ENCODE measurements around the gene MYO7B. TPM values are rescaled to one million over a fixed set of nuclear protein-coding genes. Genes with fewer than 3 reads are reported as not detected.

The MYO7B gene
- total and polyA plus RNA-seq, 2 donors (not counting 1 experiment from before 2014, with no cell fraction given), result 5.0 to 68.2 TPM

DNA sequence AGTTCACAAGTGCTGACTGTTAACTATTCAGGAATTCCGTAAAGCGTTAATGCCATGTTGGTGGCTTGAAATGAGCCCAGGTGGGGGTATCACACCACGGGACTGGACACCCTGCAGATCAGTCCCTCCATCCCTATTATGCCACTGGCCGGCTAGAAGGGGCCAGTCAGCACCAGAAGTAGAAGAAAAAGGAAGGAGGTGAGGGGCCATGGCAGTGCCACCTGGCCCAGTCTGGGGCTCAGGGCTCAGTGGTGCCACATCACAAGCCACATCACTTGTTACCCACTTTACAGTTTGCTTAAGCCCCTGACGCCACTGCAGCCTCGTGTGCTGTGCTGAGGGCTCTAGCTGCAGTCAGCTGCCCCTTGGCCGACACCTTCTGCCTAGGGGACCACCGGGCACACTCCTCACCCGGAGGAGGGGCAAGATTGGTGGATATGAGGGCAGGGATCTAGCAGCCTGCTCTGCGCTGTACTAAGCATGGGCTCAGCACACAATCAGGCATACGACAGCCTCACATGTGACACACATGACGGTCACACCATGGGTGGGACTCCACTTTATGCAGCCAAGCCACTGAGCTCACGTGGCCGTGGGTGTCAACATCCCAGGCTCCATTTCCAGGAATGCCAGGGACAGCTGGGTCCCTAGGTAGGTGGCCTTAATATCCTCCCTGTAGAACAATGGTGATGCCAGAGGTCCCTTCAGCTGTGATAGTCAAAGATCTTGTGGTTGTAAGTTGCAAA, 136.2 kb downstream of the MYO7B start:
- POLR2A ChIA-PET, result no interaction called here

More for the DNA sequence above, 136.2 kb downstream of the MYO7B start:
- Histone ChIP-seq H3K4me2 (replicated peaks; ENCODE audit: low read depth, low read length, poor library complexity, severe bottlenecking) (no peak overlapping the region), H3K4me1 (ENCODE audit: control insufficient read depth in 2 of 2, insufficient read depth in 2 of 2, low read length in 2 of 2) (peaks cover 12 to 14% of the 10 kb centered on the region in 2 donors), H2AFZ (ENCODE audit: insufficient read depth, low read depth, low read length, poor library complexity, severe bottlenecking) (no peak overlapping the region), H3K9me3 (ENCODE audit: control extremely low read depth in 1 of 3, control insufficient read depth in 2 of 3, insufficient read depth in 1 of 3, low read length in 2 of 3) (peaks cover 0 to 3% (median 1%) of the 10 kb centered on the region in 3 donors), H3K4me3 (ENCODE audit: control extremely low read depth in 1 of 5, extremely low read depth in 1 of 5, insufficient read depth in 1 of 5, low read depth in 2 of 5, low read length in 4 of 5) (no peak overlapping the region), H3K9ac (ENCODE audit: low read length) (no peak overlapping the region), H3K79me2 (ENCODE audit: control insufficient read depth, insufficient read depth, low read length) (no peaks in the 10 kb centered on the region), H3K27me3 (replicated peaks in 1 of 4; ENCODE audit: control extremely low read depth in 1 of 4, control insufficient read depth in 3 of 4, insufficient read depth in 4 of 4, low read length in 3 of 4) (peaks cover 0 to 36% (median 23%) of the 10 kb centered on the region in 4 experiments), H3K27ac (ENCODE audit: low read length in 2 of 2) (no peak overlapping the region), H3K36me3 (replicated peaks in 1 of 2; ENCODE audit: control extremely low read depth in 1 of 2, control insufficient read depth in 1 of 2, extremely low read depth in 1 of 2, insufficient read depth in 2 of 2, low read length in 1 of 2) (no peaks in the 10 kb centered on the region), H4K20me1 (ENCODE audit: control insufficient read depth, insufficient read depth, low read length, poor library complexity, severe bottlenecking) (no peaks in the 10 kb centered on the region)
- H3K27ac Mint-ChIP-seq, result no peak overlapping the region
- H3K9me3 Mint-ChIP-seq (ENCODE audit: insufficient read depth), result no peaks in the 10 kb centered on the region
- intact Hi-C loops (cut with micrococcal nuclease), result no loop called here
- TF ChIP-seq EZH2 (IDR thresholded peaks at IDR 0.05; ENCODE audit: borderline replicate concordance, insufficient read depth, low read depth, low read length, poor library complexity, severe bottlenecking), result no peak
- TF ChIP-seq, protein P1, sequence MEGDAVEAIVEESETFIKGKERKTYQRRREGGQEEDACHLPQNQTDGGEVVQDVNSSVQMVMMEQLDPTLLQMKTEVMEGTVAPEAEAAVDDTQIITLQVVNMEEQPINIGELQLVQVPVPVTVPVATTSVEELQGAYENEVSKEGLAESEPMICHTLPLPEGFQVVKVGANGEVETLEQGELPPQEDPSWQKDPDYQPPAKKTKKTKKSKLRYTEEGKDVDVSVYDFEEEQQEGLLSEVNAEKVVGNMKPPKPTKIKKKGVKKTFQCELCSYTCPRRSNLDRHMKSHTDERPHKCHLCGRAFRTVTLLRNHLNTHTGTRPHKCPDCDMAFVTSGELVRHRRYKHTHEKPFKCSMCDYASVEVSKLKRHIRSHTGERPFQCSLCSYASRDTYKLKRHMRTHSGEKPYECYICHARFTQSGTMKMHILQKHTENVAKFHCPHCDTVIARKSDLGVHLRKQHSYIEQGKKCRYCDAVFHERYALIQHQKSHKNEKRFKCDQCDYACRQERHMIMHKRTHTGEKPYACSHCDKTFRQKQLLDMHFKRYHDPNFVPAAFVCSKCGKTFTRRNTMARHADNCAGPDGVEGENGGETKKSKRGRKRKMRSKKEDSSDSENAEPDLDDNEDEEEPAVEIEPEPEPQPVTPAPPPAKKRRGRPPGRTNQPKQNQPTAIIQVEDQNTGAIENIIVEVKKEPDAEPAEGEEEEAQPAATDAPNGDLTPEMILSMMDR (IDR thresholded peaks at IDR 0.05), result no peak
- peaks cover 11% of the 10 kb centered on the region for H3K4me1 Mint-ChIP-seq
- H3K4me3 Mint-ChIP-seq, result no peak overlapping the region
- CTCF ChIA-PET, result interaction anchor here (1.0 kb wide), 1 partner anchor 80 kb away, joined by 8 read pairs; no protein-coding TSS in a partner anchor
- WGBS (ENCODE audit: insufficient coverage), result 86% methylated on average over 11 of the region's 14 CpGs
- ATAC-seq (ENCODE audit: low read depth) (no peak), DNase-seq (no peak)
- H3K27me3 Mint-ChIP-seq, result peaks cover 45% of the 10 kb centered on the region

All from B cell (primary cell).